ENCODE measurements around the gene ADH4.
"Not testable (repeated sequence)": the region's sequence is repeated elsewhere in the genome, so short reads cannot be mapped to it uniquely, and the experiment has no call there.

The ADH4 gene

GRCh38 chr4:99144070-99144469, at the start of gene ADH4:
ADH4 (minus strand) TSS chr4:99144297; CDS start chr4:99144222, 75 bp downstream.
- no peak for TF ChIP-seq CTCF (IDR thresholded peaks at IDR 0.05; ENCODE audit: borderline replicate concordance, control extremely low read depth, extremely low read depth, insufficient read depth, missing control alignments)
- in situ Hi-C loops (cut with MboI; ENCODE audit: low sequenced_read_pairs, unreplicated experiment) = no loop called here
- DNase-seq (ENCODE audit: low spot score) = no peak

GRCh38 chr4:99190336-99190735, 46.2 kb upstream of the ADH4 start:
- TF ChIP-seq CTCF (IDR thresholded peaks at IDR 0.05; ENCODE audit: borderline replicate concordance, control extremely low read depth, extremely low read depth, insufficient read depth, missing control alignments) = no peak
- in situ Hi-C loops (cut with MboI; ENCODE audit: low sequenced_read_pairs, unreplicated experiment) = no loop called here
- no peak for DNase-seq (ENCODE audit: low spot score)

GRCh38 chr4:99189900-99190299, 45.8 kb upstream of the ADH4 start:
- DNase-seq (ENCODE audit: low spot score); in situ Hi-C loops (cut with MboI; ENCODE audit: low sequenced_read_pairs, unreplicated experiment): not testable (repeated sequence)

- in situ Hi-C loops (cut with MboI; ENCODE audit: low sequenced_read_pairs, unreplicated experiment) = no loop called here
- no peak for DNase-seq (ENCODE audit: low spot score)
- no peak for TF ChIP-seq CTCF (IDR thresholded peaks at IDR 0.05; ENCODE audit: borderline replicate concordance, control extremely low read depth, extremely low read depth, insufficient read depth, missing control alignments)
Observed at GRCh38 chr4:99186029-99186428, 41.9 kb upstream of the ADH4 start.

GRCh38 chr4:99185581-99185980, 41.5 kb upstream of the ADH4 start:
- no peak for TF ChIP-seq CTCF (IDR thresholded peaks at IDR 0.05; ENCODE audit: borderline replicate concordance, control extremely low read depth, extremely low read depth, insufficient read depth, missing control alignments)
- in situ Hi-C loops (cut with MboI; ENCODE audit: low sequenced_read_pairs, unreplicated experiment) = no loop called here
- no peak for DNase-seq (ENCODE audit: low spot score)

- in situ Hi-C loops (cut with MboI; ENCODE audit: low sequenced_read_pairs, unreplicated experiment) = no loop called here
- DNase-seq (ENCODE audit: low spot score) = no peak
- no peak for TF ChIP-seq CTCF (IDR thresholded peaks at IDR 0.05; ENCODE audit: borderline replicate concordance, control extremely low read depth, extremely low read depth, insufficient read depth, missing control alignments)
Observed at GRCh38 chr4:99180382-99181070, 36.4 kb upstream of the ADH4 start.

- in situ Hi-C loops (cut with MboI; ENCODE audit: low sequenced_read_pairs, unreplicated experiment) = no loop called here
- no peak for TF ChIP-seq CTCF (IDR thresholded peaks at IDR 0.05; ENCODE audit: borderline replicate concordance, control extremely low read depth, extremely low read depth, insufficient read depth, missing control alignments)
- DNase-seq (ENCODE audit: low spot score) = no peak
Observed at GRCh38 chr4:99179626-99180025, 35.5 kb upstream of the ADH4 start.

Data from GM13976 (cell line).